Endothelial cell of umbilical vein (primary cell): Measurements from ENCODE around the gene PCBD2. TPM values are rescaled to one million over a fixed set of nuclear protein-coding genes. Genes with fewer than 3 reads are reported as not detected.

Experiments
- BruUV-seq: library from RNA; stranded (reverse); fragments of 400-500 nt; replicated peaks from 2 replicates; lab custom pipeline; 2021; lab: Mats Ljungman, UMichigan
- CTCF ChIA-PET: fragments of 300-600, 350-600 bp; sonication (Branson Sonifier 250); formaldehyde crosslinking; loops from one replicate; lab custom pipeline; 2021; ENCODE audit warnings: antibody characterized with exemption, inconsistent platforms; lab: Charles Lee
- POLR2A ChIA-PET: fragments of 300-600, 350-600 bp; sonication (Branson Sonifier 250); formaldehyde crosslinking; loops from one replicate; lab custom pipeline; 2021; ENCODE audit warnings: antibody characterized with exemption, inconsistent platforms; lab: Charles Lee
- DNase-seq: peaks from one replicate; pipeline ENCODE4 v3.0.0-alpha.2; 2011; ENCODE audit warnings: low read depth, low spot score
- FAIRE-seq: peaks from 2 replicates; lab custom pipeline; 2011; peaks lifted over from hg19 to GRCh38; lab: Jason Lieb, UNC
- H2AFZ ChIP-seq: 2 replicates; pipeline ENCODE4 v1.6.0; 2012; ENCODE audit warnings: low read depth, low read length, control low read depth, inconsistent platforms
- H3K27ac ChIP-seq: 2 replicates; pipeline ENCODE4 v1.5.1; 2011; ENCODE audit warnings: low read depth, mild to moderate bottlenecking, control low read depth, low read length, moderate library complexity; ENCODE audit not compliant: insufficient read depth
- H3K27me3 ChIP-seq, 2 experiments: 2 replicates each; pipeline versions ENCODE4 v1.6.0 to v1.6.1; 2011; ENCODE audit warnings: low read length in 2 of 2, mixed read lengths in 1 of 2; ENCODE audit not compliant: control insufficient read depth in 2 of 2, insufficient read depth in 2 of 2
- H3K36me3 ChIP-seq, 2 experiments: 2 replicates in 1 of 2; 3 replicates in 1 of 2; pipeline ENCODE4 v1.5.1; 2011; ENCODE audit warnings: low read length in 2 of 2, mild to moderate bottlenecking in 1 of 2, moderate library complexity in 1 of 2; ENCODE audit not compliant: control insufficient read depth in 2 of 2, insufficient read depth in 2 of 2; ENCODE audit errors: extremely low read depth in 1 of 2
- H3K4me1 ChIP-seq: 3 replicates; pipeline ENCODE4 v1.5.1; 2011; ENCODE audit warnings: mild to moderate bottlenecking, low read length; ENCODE audit not compliant: control insufficient read depth, insufficient read depth; ENCODE audit errors: extremely low read depth
- H3K4me2 ChIP-seq: 2 replicates; pipeline ENCODE4 v1.6.1; 2011; ENCODE audit warnings: low read length, control low read depth, mixed read lengths; ENCODE audit not compliant: insufficient read depth
- H3K4me3 ChIP-seq, 3 experiments: fragments of 200-600 bp in 1 of 3; sonication (generic), shearing (Covaris generic) in 1 of 3; replicated peaks in 1 of 3; 2 replicates each; pipeline ENCODE4 v1.5.1; 2011 to 2016; ENCODE audit warnings: control low read depth in 3 of 3, low read length in 3 of 3, mild to moderate bottlenecking in 2 of 3, inconsistent platforms in 1 of 3, low read depth in 1 of 3, moderate library complexity in 1 of 3; ENCODE audit not compliant: insufficient read depth in 1 of 3
- H3K79me2 ChIP-seq: 2 replicates; pipeline ENCODE4 v1.6.0; 2012; ENCODE audit warnings: low read length, inconsistent platforms; ENCODE audit not compliant: control insufficient read depth, insufficient read depth
- H3K9ac ChIP-seq: replicated peaks from 2 replicates; pipeline ENCODE3; 2011; ENCODE audit warnings: low read length, control low read depth; ENCODE audit not compliant: insufficient read depth; ENCODE audit errors: extremely low read depth
- H3K9me1 ChIP-seq: replicated peaks from 3 replicates; pipeline ENCODE4 v1.6.0; 2011; ENCODE audit warnings: mild to moderate bottlenecking, low read length; ENCODE audit not compliant: control insufficient read depth, insufficient read depth; ENCODE audit errors: extremely low read depth
- H3K9me3 ChIP-seq: replicated peaks from 2 replicates; pipeline ENCODE4 v1.5.1; 2012; ENCODE audit warnings: low read length, inconsistent platforms; ENCODE audit not compliant: control insufficient read depth, insufficient read depth
- H4K20me1 ChIP-seq: replicated peaks from 2 replicates; pipeline ENCODE3; 2011; ENCODE audit warnings: mild to moderate bottlenecking, low read length; ENCODE audit not compliant: control insufficient read depth, insufficient read depth; ENCODE audit errors: extremely low read depth
- EZH2 ChIP-seq: IDR thresholded peaks from 2 replicates; pipeline ENCODE4 v1.6.1; 2012; ENCODE audit warnings: borderline replicate concordance, low read depth, mild to moderate bottlenecking, moderate library complexity, low read length, inconsistent platforms; ENCODE audit not compliant: severe bottlenecking
- FOS ChIP-seq: IDR thresholded peaks from 2 replicates; pipeline ENCODE4 v1.6.1; 2011; ENCODE audit warnings: mild to moderate bottlenecking, low read length, moderate library complexity, borderline replicate concordance; ENCODE audit not compliant: insufficient read depth
- GATA2 ChIP-seq: IDR thresholded peaks from 2 replicates; pipeline ENCODE4 v1.7.0; 2011; ENCODE audit warnings: low read depth, mild to moderate bottlenecking, moderate library complexity, mixed read lengths, low read length; ENCODE audit not compliant: insufficient read length, insufficient read depth
- JUN ChIP-seq: IDR thresholded peaks from 2 replicates; pipeline ENCODE4 v1.6.1; 2011; ENCODE audit warnings: borderline replicate concordance, low read depth; ENCODE audit not compliant: insufficient read length, insufficient read depth
- MYC ChIP-seq: IDR thresholded peaks from one replicate; pipeline ENCODE4 v1.6.1; 2011; ENCODE audit warnings: mild to moderate bottlenecking, low read depth, low read length
- POLR2A ChIP-seq: IDR thresholded peaks from 2 replicates; pipeline ENCODE4 v1.6.1; 2012; ENCODE audit warnings: low read depth, mild to moderate bottlenecking, control low read depth, low read length
- POLR2AphosphoS5 ChIP-seq: IDR thresholded peaks from 2 replicates; pipeline ENCODE4 v1.6.1; 2012; ENCODE audit warnings: low read depth, mild to moderate bottlenecking, control low read depth, low read length, moderate library complexity; ENCODE audit not compliant: insufficient read depth
- dilution Hi-C: fragments of 300-500 bp; cut with MboI; formaldehyde crosslinking; loops from one replicate; pipeline ENCODE4 v1.15.0; 2019; ENCODE audit warnings: low sequenced_read_pairs; ENCODE audit not compliant: extremely low pct_ligation_motif_present
- intact Hi-C: fragments of 100-400 bp; cut with micrococcal nuclease; formaldehyde crosslinking; loops from one replicate; pipeline ENCODE4 v1.10.0; 2022
- polyA plus RNA-seq, 4 experiments: library from polyadenylated mRNA; depleted of rRNA in 3 of 4; stranded (reverse) in 3 of 4; unstranded in 1 of 4; fragments of >200 nt; gene quantifications; 2 replicates each; pipeline versions ENCODE4 v1.2.1 to v1.2.3, GENCODE V29; 2011 to 2012; ENCODE audit warnings: missing spikeins in 1 of 4
- total RNA-seq: library from RNA; stranded (reverse); gene quantifications from 2 replicates; pipeline ENCODE4 v1.2.3, GENCODE V29; 2021
- TF ChIP-seq, protein P1 (sequence below), 2 donors: IDR thresholded peaks; 1 replicate in 1 of 2; 2 replicates in 1 of 2; pipeline ENCODE4 v1.5.1; 2011; ENCODE audit warnings: low read length in 2 of 2, mild to moderate bottlenecking in 2 of 2, moderate library complexity in 2 of 2, control low read depth in 1 of 2, inconsistent platforms in 1 of 2, low read depth in 1 of 2; ENCODE audit not compliant: insufficient read depth in 1 of 2; ENCODE audit errors: extremely low read depth in 1 of 2
- TF ChIP-seq, protein P2 (sequence below): IDR thresholded peaks from 2 replicates; pipeline ENCODE4 v1.6.1; 2011; ENCODE audit not compliant: insufficient read depth, insufficient read length

PCBD2 gene
- total and polyA plus RNA-seq, 2 donors (not counting 3 experiments of a cell fraction or from before 2014, with no cell fraction given), result 4.0 to 10.7 TPM

DNA sequence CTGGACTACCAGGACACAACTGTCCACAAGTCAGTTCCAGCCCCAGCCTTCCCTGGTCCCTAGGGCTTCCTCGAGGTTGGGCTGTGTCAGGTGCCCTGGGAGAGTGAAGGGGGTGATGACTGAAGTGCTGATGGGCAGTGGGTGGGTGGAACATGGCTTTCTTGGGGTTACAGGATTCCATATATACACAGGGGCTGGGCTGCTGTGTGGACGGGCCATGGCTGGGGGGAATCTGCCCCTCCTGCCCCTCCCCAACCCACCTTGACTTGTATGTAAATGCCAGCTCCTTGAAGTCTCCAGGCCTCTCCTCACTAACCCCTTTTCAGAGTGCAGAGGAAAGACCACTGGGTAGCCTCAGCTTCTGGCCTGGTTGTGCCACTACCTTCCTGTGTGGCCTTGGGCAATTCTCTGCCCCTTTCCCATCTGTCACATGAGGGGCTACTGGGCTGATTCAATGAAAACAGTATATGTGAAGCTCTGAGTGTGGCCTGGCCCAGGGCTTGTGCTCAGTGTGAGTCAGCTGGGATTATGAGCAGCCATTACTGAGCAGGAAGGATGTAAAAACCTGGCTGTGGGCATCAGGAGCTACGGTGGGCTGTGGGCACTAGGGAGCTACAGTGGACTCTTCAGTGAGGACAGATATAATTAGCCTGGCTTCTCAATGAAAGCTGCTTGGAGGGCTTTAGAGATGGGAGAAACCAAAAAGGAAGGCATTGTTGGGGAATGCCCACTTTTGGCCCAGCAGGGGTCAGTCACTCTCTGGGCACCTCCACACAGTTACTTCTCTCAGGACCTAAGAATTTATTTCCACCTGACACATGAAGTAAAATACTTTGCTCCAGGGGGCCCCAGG lies 105.8 kb downstream of the PCBD2 start:
- H3K27me3 ChIP-seq, result no peaks in the 10 kb centered on the region
- FAIRE-seq, result no peak
- no TSS peak for BruUV-seq
- dilution Hi-C loops, result no loop called here
- H3K27ac ChIP-seq, result no peak overlapping the region
- no peaks in the 10 kb centered on the region for H3K4me1 ChIP-seq
- ChIA-PET CTCF (no interaction called here), POLR2A (no interaction called here)
- H2AFZ ChIP-seq, result no peak overlapping the region
- no peak overlapping the region for H3K4me3 ChIP-seq
- H3K79me2 ChIP-seq, result no peaks in the 10 kb centered on the region
- no peaks in the 10 kb centered on the region for H3K9me1 ChIP-seq
- H4K20me1 ChIP-seq, result no peaks in the 10 kb centered on the region
- no peak for DNase-seq
- no peaks in the 10 kb centered on the region for H3K9me3 ChIP-seq
- intact Hi-C loops, result no loop called here
- H3K36me3 ChIP-seq, result no peaks in the 10 kb centered on the region
- no peak overlapping the region for H3K4me2 ChIP-seq
- no peak overlapping the region for H3K9ac ChIP-seq
- no peak for TF ChIP-seq POLR2A
- no peak for TF ChIP-seq GATA2
- TF ChIP-seq JUN, result no peak
- TF ChIP-seq EZH2, result no peak
- no peak for TF ChIP-seq MYC
- TF ChIP-seq FOS, result no peak
- no peak for TF ChIP-seq POLR2AphosphoS5
- TF ChIP-seq, protein P1, sequence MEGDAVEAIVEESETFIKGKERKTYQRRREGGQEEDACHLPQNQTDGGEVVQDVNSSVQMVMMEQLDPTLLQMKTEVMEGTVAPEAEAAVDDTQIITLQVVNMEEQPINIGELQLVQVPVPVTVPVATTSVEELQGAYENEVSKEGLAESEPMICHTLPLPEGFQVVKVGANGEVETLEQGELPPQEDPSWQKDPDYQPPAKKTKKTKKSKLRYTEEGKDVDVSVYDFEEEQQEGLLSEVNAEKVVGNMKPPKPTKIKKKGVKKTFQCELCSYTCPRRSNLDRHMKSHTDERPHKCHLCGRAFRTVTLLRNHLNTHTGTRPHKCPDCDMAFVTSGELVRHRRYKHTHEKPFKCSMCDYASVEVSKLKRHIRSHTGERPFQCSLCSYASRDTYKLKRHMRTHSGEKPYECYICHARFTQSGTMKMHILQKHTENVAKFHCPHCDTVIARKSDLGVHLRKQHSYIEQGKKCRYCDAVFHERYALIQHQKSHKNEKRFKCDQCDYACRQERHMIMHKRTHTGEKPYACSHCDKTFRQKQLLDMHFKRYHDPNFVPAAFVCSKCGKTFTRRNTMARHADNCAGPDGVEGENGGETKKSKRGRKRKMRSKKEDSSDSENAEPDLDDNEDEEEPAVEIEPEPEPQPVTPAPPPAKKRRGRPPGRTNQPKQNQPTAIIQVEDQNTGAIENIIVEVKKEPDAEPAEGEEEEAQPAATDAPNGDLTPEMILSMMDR (IDR thresholded peaks at IDR 0.05; ENCODE audit: extremely low read depth in 1 of 2, insufficient read depth in 1 of 2, low read depth in 1 of 2, low read length in 2 of 2), result no peak
- TF ChIP-seq, protein P2, sequence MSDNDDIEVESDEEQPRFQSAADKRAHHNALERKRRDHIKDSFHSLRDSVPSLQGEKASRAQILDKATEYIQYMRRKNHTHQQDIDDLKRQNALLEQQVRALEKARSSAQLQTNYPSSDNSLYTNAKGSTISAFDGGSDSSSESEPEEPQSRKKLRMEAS, result no peak
